HG03460 (cell line): ENCODE results near the gene ASB18.
"Not testable (repeated sequence)": the region's sequence is repeated elsewhere in the genome, so short reads cannot be mapped to it uniquely, and the experiment has no call there.

Experiments
- ATAC-seq: cut with Tn5 transposase; IDR thresholded peaks from one replicate; pipeline ENCODE4 v1.9.1; 2021; ENCODE audit not compliant: unreplicated experiment

The ASB18 gene, protein sequence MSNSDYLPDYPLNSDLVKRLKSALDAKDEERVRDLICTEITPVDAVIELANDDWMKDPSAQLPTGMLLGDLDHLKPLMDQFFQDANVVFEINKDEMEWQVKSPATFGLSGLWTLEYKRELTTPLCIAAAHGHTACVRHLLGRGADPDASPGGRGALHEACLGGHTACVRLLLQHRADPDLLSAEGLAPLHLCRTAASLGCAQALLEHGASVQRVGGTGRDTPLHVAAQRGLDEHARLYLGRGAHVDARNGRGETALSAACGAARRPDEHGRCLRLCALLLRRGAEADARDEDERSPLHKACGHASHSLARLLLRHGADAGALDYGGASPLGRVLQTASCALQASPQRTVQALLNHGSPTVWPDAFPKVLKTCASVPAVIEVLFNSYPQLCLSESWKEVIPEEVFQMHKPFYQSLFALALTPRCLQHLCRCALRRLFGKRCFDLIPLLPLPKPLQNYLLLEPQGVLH

DNA sequence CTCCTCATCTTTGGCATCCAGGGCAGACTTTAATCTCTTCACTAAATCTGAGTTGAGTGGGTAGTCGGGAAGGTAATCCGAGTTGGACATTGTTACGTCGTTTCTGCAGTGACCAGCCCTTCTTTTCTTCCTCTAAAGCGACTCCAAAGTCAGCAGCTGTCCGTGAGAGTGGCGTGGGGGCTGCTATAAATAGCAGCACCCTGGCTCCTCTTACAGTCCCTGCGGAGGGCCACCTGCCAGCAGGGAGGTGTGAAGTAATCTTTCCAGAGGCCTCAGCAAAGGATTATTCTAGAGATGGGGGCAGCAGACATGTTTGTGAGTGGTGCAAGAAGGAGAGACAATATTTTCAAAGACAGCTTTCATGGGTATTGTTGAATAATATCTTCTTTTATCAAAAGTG, at the start of gene ASB18:
Gene ASB18 (minus strand): TSS at position 151 of the 400 bp plus-strand sequence. CDS start 61 bp downstream, at position 90.
- no peak for ATAC-seq

DNA sequence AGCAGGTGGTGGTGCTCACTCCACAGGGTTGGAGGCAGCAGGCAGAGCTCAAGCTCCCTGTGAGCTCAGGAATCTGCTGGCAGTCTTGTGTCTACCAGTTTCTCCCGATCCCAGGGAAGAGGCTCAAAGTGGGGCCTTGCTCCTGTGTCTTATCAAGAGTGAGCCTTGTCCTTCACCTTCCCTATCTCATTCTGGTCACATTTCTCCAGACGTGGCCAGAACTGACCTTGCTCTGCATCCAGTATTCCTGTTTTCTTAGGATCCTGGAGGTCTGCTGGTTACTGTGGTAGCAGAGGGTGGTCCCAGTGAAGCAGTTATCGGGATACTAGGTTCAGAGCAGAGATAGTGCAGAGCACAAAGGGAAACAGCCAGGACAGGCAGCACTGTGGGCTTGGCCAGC, 47.1 kb upstream of the ASB18 start:
- no peak for ATAC-seq

DNA sequence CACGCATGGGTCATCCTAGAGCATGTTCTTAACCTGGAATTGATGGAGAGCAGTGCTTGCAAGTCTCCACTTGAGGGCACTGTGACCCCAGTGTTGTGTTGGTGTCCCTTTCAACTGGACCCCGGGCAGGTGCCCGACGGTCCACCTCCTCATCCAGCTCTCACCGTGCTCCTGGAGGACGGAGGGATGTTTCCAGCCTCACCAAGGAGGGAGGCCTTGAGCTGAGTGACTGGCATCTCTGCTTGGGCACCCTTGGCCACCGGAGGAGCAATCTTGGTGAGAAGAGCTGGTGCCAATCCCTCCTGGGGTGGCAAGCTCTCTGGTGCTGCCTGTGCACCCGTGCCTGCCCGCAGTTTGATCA, 45.4 kb upstream of the ASB18 start:
- ATAC-seq = no peak

GRCh38 chr2:236308855-236309668, 44.9 kb upstream of the ASB18 start:
- no peak for ATAC-seq

GRCh38 chr2:236307641-236308040, 43.4 kb upstream of the ASB18 start:
- ATAC-seq = no peak

GRCh38 chr2:236306825-236307540, 42.8 kb upstream of the ASB18 start:
- ATAC-seq = no peak

DNA sequence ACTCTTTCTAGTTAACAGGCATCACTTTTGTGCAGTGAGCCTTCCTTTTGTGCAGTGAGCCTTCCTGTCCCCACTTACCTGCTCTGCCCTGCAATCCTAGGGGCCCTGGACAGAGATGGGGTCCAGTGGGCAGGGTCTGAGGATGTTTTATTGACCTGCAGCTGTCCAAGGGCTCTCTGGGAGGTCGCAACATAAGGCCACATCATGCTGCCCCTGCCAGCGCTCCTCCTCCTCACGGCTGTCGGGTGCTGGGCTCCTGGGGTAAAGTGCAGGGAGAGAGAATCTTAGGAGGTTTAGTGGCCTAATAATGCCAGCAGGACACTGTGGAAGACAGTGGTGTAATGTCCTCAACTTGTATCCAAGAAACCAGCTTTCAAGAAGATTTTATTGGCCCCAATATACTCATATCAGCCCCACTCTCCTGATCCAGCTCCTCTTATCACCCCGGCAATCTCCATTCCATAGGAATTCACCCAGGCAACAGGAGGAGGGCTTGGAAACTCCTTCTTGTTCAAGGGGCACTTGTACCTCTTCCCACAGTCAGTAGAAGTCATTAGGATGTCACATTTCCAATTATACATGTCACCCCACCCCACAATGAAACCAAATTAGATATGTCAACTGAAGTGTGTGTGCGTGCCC, 41.9 kb upstream of the ASB18 start:
- ATAC-seq = no peak

- ATAC-seq = no peak
Observed at GRCh38 chr2:236305531-236305930, 41.3 kb upstream of the ASB18 start.

GRCh38 chr2:236303935-236304334, 39.7 kb upstream of the ASB18 start:
- no peak for ATAC-seq

- no peak for ATAC-seq
Observed at GRCh38 chr2:236302555-236302954, 38.3 kb upstream of the ASB18 start.

- no peak for ATAC-seq
Observed at GRCh38 chr2:236298924-236299475, 34.8 kb upstream of the ASB18 start.

DNA sequence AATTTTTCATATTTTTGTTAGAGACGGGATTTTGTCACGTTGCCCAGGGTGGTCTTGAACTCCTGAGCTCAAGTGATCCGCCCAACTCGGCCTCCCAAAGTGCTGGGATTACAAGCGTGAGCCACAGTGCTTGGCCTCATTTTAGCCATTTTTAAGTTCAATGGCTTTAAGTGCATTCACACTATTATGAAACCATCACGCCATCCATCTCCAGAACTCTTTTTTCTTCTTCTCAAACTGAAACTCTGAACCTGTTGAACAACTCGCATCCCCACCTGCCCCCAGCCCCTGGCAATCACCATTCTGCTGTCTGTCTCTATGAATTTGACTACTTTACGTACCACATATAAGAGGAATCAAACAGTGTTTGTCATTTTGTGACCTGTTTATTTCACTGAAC, 31.3 kb upstream of the ASB18 start:
- no peak for ATAC-seq

- no peak for ATAC-seq
Observed at GRCh38 chr2:236294647-236295046, 30.4 kb upstream of the ASB18 start.

GRCh38 chr2:236293241-236293810, 29.1 kb upstream of the ASB18 start:
- ATAC-seq = no peak

DNA sequence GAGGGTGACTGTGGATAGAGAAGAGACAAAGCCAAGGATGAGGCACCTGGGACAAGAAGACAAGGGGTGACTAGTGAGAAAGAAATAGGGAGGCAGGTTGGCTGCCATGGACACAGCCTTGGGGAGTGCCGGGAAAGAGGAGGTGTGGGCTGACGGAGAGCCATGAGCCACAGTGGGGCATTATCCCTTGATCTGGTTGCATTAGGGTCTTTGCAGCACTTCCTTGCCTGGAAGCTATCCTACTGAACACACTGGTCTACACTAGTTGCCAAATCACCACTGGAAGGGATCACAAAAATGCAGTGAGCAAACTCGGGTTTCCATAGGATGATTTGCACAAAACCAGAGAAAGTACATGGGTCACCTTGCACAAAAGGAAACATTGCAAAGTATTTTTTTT, 27.7 kb upstream of the ASB18 start:
- no peak for ATAC-seq

- no peak for ATAC-seq
Observed at GRCh38 chr2:236291476-236291875, 27.3 kb upstream of the ASB18 start.

- no peak for ATAC-seq
Observed at GRCh38 chr2:236290742-236291425, 26.7 kb upstream of the ASB18 start.

- ATAC-seq = no peak
Observed at GRCh38 chr2:236289766-236290462, 25.7 kb upstream of the ASB18 start.

DNA sequence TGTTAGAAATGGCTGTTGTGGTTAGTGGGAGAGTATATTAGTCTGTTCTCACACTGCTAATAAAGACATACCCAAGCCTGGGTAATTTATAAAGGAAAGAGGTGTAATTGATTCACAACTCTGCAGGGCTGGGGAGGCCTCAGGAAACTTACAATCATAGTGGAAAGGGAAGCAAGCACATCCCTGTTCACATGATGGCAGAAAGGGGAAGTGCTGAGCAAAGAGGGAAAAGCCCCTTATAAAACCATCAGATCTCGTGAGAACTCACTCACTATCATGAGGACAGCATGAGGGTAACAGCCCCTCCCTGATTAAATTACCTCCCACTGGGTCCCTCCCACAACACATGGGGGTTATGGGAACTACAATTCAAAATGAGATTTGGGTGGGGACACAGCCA, 24.2 kb upstream of the ASB18 start:
- not testable (repeated sequence) for ATAC-seq
